ENCODE results near the gene ERGIC1. TPM values are rescaled to one million over a fixed set of nuclear protein-coding genes. Genes with fewer than 3 reads are reported as not detected.

ERGIC1 gene
- total RNA-seq, 1 donor = 109 TPM

GRCh38 chr5:172926008-172926523, 92.0 kb downstream of the ERGIC1 start:
- Histone ChIP-seq H3K27ac (ENCODE audit: low read depth, low read length) (no peak overlapping the region), H3K36me3 (ENCODE audit: insufficient read depth, low read length) (peaks cover 22% of the 10 kb centered on the region), H3K4me1 (ENCODE audit: insufficient read depth, low read length) (peaks cover 18% of the 10 kb centered on the region), H3K27me3 (ENCODE audit: insufficient read depth, low read length) (no peaks in the 10 kb centered on the region), H3K79me2 (ENCODE audit: insufficient read depth, low read length) (no peaks in the 10 kb centered on the region), H3K4me2 (ENCODE audit: insufficient read depth, low read length) (no peak overlapping the region), H4K20me1 (ENCODE audit: insufficient read depth, low read length) (no peaks in the 10 kb centered on the region), H3K9me3 (ENCODE audit: low read depth, low read length) (no peaks in the 10 kb centered on the region), H3K4me3 (ENCODE audit: insufficient read depth, low read length) (no peak overlapping the region), H2AFZ (ENCODE audit: low read length) (no peak overlapping the region)
- DNase-seq (ENCODE audit: insufficient read length, low spot score, missing footprints) = no peak
- TF ChIP-seq CTCF (IDR thresholded peaks at IDR 0.05; ENCODE audit: extremely low read depth, low read depth, low read length) = no peak

DNA sequence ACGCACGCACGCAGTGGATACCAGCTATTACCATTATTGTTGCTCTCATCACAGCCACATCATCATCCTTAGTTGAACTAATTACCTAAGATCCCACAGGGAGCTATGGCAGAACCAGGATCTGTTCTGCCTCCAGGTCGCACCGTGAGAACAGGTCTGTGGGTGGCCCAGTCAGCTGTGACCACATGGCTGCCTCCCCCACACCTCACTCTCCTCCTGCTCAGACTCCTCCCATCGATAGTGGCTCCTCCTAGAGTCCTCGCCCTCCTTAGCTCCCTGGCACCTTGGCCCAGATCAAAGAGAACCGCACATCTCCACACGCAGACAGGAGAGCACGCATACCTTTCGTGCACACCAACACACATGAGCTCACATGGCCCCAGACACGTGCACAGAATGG, 92.7 kb downstream of the ERGIC1 start:
- Histone ChIP-seq H3K4me1 (ENCODE audit: insufficient read depth, low read length) (peaks cover 25% of the 10 kb centered on the region), H3K9me3 (ENCODE audit: low read depth, low read length) (no peaks in the 10 kb centered on the region), H3K27ac (ENCODE audit: low read depth, low read length) (no peak overlapping the region), H3K27me3 (ENCODE audit: insufficient read depth, low read length) (no peaks in the 10 kb centered on the region), H3K4me3 (ENCODE audit: insufficient read depth, low read length) (no peak overlapping the region), H2AFZ (ENCODE audit: low read length) (no peak overlapping the region), H4K20me1 (ENCODE audit: insufficient read depth, low read length) (no peaks in the 10 kb centered on the region), H3K36me3 (ENCODE audit: insufficient read depth, low read length) (peaks cover 16% of the 10 kb centered on the region), H3K4me2 (ENCODE audit: insufficient read depth, low read length) (no peak overlapping the region), H3K79me2 (ENCODE audit: insufficient read depth, low read length) (no peaks in the 10 kb centered on the region)
- no peak for TF ChIP-seq CTCF (IDR thresholded peaks at IDR 0.05; ENCODE audit: extremely low read depth, low read depth, low read length)
- DNase-seq (ENCODE audit: insufficient read length, low spot score, missing footprints) = no peak

DNA sequence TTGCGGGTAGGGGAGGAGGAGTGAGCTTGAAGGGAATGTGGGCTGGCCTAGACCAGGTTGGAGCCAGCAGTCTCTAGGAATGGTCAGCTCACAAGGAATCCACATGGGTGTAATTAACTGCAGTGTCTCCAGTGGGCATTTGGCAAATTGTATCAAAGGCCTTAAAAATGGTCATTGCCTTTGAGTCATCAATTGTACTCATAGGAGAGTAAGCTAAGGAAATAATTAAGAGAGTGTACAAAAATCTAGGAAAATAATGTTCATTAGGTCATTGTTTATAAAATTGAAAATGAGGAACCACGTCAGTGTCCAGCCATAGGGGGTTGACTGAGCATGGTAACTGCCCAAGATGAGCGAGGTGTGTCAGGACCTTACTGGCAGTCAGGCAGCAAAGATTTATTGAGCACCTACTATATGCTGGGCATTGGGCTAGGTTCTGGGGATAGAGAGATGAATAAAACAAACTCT, 95.4 kb downstream of the ERGIC1 start:
- H3K27ac ChIP-seq (ENCODE audit: low read depth, low read length) = peak overlapping the region; percentile 95

More for the DNA sequence above, 95.4 kb downstream of the ERGIC1 start:
- Histone ChIP-seq H2AFZ (ENCODE audit: low read length) (no peak overlapping the region), H4K20me1 (ENCODE audit: insufficient read depth, low read length) (no peaks in the 10 kb centered on the region), H3K9me3 (ENCODE audit: low read depth, low read length) (no peaks in the 10 kb centered on the region), H3K27me3 (ENCODE audit: insufficient read depth, low read length) (no peaks in the 10 kb centered on the region), H3K36me3 (ENCODE audit: insufficient read depth, low read length) (peaks cover 23% of the 10 kb centered on the region), H3K79me2 (ENCODE audit: insufficient read depth, low read length) (peaks cover 5% of the 10 kb centered on the region), H3K4me1 (ENCODE audit: insufficient read depth, low read length) (peaks cover 33% of the 10 kb centered on the region), H3K4me2 (ENCODE audit: insufficient read depth, low read length) (no peak overlapping the region), H3K4me3 (ENCODE audit: insufficient read depth, low read length) (no peak overlapping the region)
- peak; percentile 76 for DNase-seq (ENCODE audit: insufficient read length, low spot score, missing footprints)
- peak; percentile 37 for TF ChIP-seq CTCF (IDR thresholded peaks at IDR 0.05; ENCODE audit: extremely low read depth, low read depth, low read length)

All from osteoblast (primary cell).